GM10248 (cell line): ENCODE results near the gene PYURF.
"Not testable (repeated sequence)": the region's sequence is repeated elsewhere in the genome, so short reads cannot be mapped to it uniquely, and the experiment has no call there.

Source experiments
- CTCF ChIA-PET: fragments of 300-600 bp; sonication (Branson Sonifier 250); formaldehyde crosslinking; extraction: SDS; loops from one replicate; lab custom pipeline; 2021; ENCODE audit warnings: antibody characterized with exemption; lab: Yijun Ruan, JAX
- POLR2A ChIA-PET: fragments of 350-650 bp; sonication (Branson Sonifier 250); formaldehyde crosslinking; extraction: SDS; loops from one replicate; lab custom pipeline; 2020; ENCODE audit warnings: antibody characterized with exemption; lab: Yijun Ruan, JAX
- DNase-seq: peaks from one replicate; pipeline ENCODE4 v3.0.0; 2012; ENCODE audit errors: extremely low spot score
- CTCF ChIP-seq: IDR thresholded peaks from 2 replicates; pipeline ENCODE4 v1.5.1; 2012; ENCODE audit warnings: mild to moderate bottlenecking, low read depth; ENCODE audit errors: extremely low read depth, missing control alignments, control extremely low read depth

Gene PYURF, protein sequence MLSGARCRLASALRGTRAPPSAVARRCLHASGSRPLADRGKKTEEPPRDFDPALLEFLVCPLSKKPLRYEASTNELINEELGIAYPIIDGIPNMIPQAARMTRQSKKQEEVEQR

GRCh38 chr4:88523325-88524129, at the start of gene PYURF:
PYURF (minus strand) TSS chr4:88523776; CDS start chr4:88523700, 76 bp downstream.
- peak; percentile 88 for DNase-seq
- TF ChIP-seq CTCF, result no peak
- CTCF ChIA-PET, result interaction anchor here (0.7 to 12.8 kb wide), 9 partner anchors 8 to 499 kb away, joined by 3 to 266 read pairs (median 3); no protein-coding TSS in a partner anchor
- POLR2A ChIA-PET, result interaction anchor here (1.0 kb wide), 1 partner anchor 240 kb away, joined by 5 read pairs; no protein-coding TSS in a partner anchor

DNA sequence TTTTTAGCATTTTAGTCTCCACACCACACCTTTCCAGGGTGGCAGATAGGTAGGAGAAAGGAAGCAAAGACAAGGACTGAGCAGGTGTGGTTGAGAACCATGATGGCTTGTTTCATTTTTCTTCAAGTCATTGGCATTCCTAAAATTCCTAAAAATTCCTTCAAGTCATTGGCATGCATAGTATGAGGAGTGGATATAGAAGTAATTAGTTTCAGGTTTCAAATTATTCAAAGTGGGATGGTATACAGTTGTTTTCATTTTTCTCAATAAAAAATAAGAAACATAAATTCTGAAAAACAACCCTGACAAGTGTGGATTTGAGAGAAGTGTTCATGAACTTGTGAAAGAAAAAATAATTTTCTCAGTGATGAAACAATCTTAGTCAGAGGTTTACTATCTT, 46.4 kb upstream of the PYURF start:
- ChIA-PET CTCF (no interaction called here), POLR2A (no interaction called here)
- no peak for DNase-seq
- no peak for TF ChIP-seq CTCF

- ChIA-PET POLR2A (no interaction called here), CTCF (interaction anchor here (1.3 to 1.4 kb wide), 2 partner anchors 24 to 103 kb away, joined by 3 read pairs; no protein-coding TSS in a partner anchor)
- DNase-seq, result no peak
- TF ChIP-seq CTCF, result no peak
Observed at GRCh38 chr4:88567591-88567990, 44.0 kb upstream of the PYURF start.

DNA sequence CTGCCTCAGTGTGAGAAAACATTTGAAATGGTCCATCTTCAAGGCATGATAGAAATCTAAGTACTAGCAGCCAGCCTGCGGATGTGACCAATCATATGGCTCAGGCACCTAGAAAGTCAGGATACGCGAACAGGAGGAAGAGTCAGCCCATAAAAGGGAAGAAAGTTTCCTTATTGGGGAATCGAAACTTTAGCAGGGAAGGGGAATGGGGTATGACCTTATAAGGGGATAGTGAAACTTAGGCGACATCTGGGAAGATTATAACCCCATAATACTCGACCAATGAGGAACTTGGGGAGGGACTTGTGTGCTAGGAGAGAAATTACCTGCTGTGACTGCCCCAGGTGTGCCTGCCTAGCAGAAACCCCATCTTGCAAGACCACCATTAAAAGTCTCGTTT, 26.2 kb upstream of the PYURF start:
- no peak for TF ChIP-seq CTCF
- CTCF ChIA-PET, result no interaction called here
- POLR2A ChIA-PET, result no interaction called here
- DNase-seq, result no peak

DNA sequence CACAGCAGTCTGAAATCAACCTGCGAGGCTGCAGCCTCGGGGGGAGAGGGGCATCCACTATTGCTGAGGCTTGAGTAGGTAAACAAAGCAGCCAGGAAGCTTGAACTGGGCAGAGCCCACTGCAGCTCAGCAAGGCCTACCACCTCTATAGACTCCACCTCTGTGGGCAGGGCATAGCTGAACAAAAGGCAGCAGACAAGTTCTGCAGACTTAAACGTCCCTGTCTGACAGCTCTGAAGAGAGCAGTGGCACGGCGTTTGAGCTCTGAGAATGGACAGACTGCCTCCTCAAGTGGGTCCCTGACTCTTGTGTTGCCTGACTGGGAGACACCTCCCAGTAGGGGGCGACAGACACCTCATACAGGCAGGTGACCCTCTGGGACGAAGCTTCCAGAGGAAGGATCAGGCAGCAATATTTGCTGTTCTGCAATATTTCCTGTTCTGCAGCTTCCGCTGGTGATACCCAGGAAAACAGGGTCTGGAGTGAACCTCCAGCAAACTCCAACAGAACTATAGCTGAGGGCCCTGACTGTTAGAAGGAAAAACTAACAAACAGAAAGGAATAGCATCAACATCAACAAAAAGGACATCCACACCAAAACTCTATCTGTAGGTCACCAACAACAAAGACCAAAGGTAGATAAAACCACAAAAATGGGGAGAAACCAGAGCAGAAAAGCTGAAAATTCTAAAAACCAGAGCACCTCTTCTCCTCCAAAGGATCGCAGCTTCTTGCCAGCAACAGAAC, 15.9 kb upstream of the PYURF start:
- DNase-seq, POLR2A ChIA-PET: not testable (repeated sequence)
- CTCF ChIA-PET, result interaction anchor here (0.7 to 3.6 kb wide), 45 partner anchors 11 to 619 kb away, joined by 3 to 47 read pairs (median 5); partner anchors contain the start of gene PYURF
- peak; percentile 84 for TF ChIP-seq CTCF

DNA sequence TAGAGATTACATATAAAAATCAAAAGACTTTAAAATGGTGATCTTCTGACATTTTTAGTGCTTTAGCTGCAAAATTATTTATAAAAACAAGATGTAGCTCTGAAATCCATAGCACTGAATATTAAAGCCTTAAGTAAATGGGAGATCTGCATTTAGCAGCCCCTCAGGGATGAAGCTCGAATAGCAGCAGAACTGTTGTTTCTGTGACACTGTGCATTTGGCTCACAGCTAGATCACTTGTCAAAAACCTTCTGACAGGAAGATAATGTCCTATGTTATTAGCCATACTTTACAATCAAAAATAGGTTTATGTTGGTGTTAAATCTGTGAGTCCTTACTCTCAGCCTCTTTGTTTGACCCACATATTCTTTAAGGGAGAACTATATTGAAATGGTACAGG, 14.1 kb upstream of the PYURF start:
- DNase-seq, result no peak
- CTCF ChIA-PET, result interaction anchor here (1.1 to 3.6 kb wide), 5 partner anchors 8 to 486 kb away, joined by 3 to 34 read pairs (median 6); partner anchors contain the start of gene PYURF
- POLR2A ChIA-PET, result no interaction called here
- TF ChIP-seq CTCF, result no peak
